ENCODE results near the gene ADAMTS8. TPM values are rescaled to one million over a fixed set of nuclear protein-coding genes. Genes with fewer than 3 reads are reported as not detected.

Gene ADAMTS8
- total RNA-seq, 2 donors from 2014 or later: 1.00 to 4.0 TPM

DNA sequence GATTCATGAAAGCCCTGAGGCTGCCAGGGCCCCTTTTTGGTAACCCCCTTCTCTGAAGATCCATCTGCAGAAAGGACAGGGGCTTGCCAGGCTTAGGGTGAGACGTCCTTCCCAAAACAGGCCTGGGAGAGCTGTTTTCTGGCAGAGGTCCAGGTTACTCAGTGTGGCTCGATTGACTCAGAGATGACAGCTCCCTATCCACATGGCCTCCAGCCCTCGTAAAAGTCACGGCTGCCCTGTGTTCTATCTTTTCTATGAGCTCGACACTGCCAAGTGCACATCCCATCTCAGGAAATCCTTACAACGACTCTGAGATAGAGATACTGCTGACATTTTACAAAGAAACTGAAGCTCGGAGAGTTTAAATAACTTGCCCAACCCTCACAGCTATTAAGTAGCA is 20.4 kb downstream of the ADAMTS8 start:
- Mint-ChIP-seq H3K4me3 (no peak overlapping the region), H3K27ac (no peak overlapping the region), H3K36me3 (ENCODE audit: low read depth) (peaks cover under 1% of the 10 kb centered on the region), H3K27me3 (ENCODE audit: insufficient read depth) (peaks cover 1% of the 10 kb centered on the region), H3K9me3 (no peaks in the 10 kb centered on the region), H3K4me1 (peaks cover 19% of the 10 kb centered on the region)
- Histone ChIP-seq H3K36me3 (ENCODE audit: control insufficient read depth, insufficient read depth, low read length) (no peaks in the 10 kb centered on the region), H3K9me3 (ENCODE audit: control insufficient read depth, low read length) (no peaks in the 10 kb centered on the region), H3K4me1 (ENCODE audit: control insufficient read depth, insufficient read depth, low read length) (no peaks in the 10 kb centered on the region), H3K9ac (ENCODE audit: extremely low read depth, low read length, poor library complexity, severe bottlenecking) (no peak overlapping the region), H3K27ac (ENCODE audit: low read depth, low read length) (no peak overlapping the region), H3K4me3 (ENCODE audit: low read length) (no peak overlapping the region), H3K27me3 (ENCODE audit: control insufficient read depth, insufficient read depth, low read length, poor library complexity, severe bottlenecking) (no peaks in the 10 kb centered on the region)
- TF ChIP-seq, protein P1, sequence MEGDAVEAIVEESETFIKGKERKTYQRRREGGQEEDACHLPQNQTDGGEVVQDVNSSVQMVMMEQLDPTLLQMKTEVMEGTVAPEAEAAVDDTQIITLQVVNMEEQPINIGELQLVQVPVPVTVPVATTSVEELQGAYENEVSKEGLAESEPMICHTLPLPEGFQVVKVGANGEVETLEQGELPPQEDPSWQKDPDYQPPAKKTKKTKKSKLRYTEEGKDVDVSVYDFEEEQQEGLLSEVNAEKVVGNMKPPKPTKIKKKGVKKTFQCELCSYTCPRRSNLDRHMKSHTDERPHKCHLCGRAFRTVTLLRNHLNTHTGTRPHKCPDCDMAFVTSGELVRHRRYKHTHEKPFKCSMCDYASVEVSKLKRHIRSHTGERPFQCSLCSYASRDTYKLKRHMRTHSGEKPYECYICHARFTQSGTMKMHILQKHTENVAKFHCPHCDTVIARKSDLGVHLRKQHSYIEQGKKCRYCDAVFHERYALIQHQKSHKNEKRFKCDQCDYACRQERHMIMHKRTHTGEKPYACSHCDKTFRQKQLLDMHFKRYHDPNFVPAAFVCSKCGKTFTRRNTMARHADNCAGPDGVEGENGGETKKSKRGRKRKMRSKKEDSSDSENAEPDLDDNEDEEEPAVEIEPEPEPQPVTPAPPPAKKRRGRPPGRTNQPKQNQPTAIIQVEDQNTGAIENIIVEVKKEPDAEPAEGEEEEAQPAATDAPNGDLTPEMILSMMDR (conservative IDR thresholded peaks at IDR 0.05): no peak
- 88 to 90% methylated on average over 1 to 7 of the region's 7 CpGs for WGBS, 2 experiments (ENCODE audit: insufficient coverage in 1 of 2, insufficient read length in 1 of 2)
- no peak for DNase-seq

DNA sequence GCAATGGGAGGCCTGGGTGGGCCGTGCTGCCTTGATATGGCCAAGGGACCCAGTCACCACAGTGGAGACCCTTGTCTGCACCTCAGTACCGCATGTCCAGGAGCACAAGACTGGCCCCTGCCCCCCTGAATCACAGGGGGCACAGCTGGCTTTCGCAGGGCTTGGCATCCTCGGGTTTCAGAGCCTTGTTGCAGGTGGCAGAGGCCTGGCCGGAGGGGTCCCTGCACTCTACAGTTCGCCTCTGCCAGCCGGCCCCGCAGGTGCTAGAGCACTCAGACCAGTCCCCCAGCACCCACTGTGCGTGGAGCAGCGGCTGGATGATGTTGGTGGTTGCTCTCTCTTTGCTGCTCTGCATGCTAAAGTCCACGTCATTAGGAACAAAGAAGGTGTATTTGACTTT is 23.0 kb downstream of the ADAMTS8 start:
- Histone ChIP-seq H3K4me3 (ENCODE audit: low read length) (no peak overlapping the region), H3K4me1 (ENCODE audit: control insufficient read depth, insufficient read depth, low read length) (no peaks in the 10 kb centered on the region), H3K27ac (ENCODE audit: low read depth, low read length) (no peak overlapping the region), H3K9ac (ENCODE audit: extremely low read depth, low read length, poor library complexity, severe bottlenecking) (no peak overlapping the region), H3K9me3 (ENCODE audit: control insufficient read depth, low read length) (no peaks in the 10 kb centered on the region), H3K27me3 (ENCODE audit: control insufficient read depth, insufficient read depth, low read length, poor library complexity, severe bottlenecking) (no peaks in the 10 kb centered on the region), H3K36me3 (ENCODE audit: control insufficient read depth, insufficient read depth, low read length) (no peaks in the 10 kb centered on the region)
- no peak overlapping the region for H3K4me3 Mint-ChIP-seq
- peak; percentile 42 for DNase-seq
- H3K27me3 Mint-ChIP-seq (ENCODE audit: insufficient read depth): peaks cover 1% of the 10 kb centered on the region
- H3K4me1 Mint-ChIP-seq: peaks cover 25% of the 10 kb centered on the region
- no peaks in the 10 kb centered on the region for H3K36me3 Mint-ChIP-seq (ENCODE audit: low read depth)
- 92 to 100% methylated on average over 5 to 11 of the region's 11 CpGs for WGBS, 2 experiments (ENCODE audit: insufficient coverage in 1 of 2, insufficient read length in 1 of 2)
- TF ChIP-seq, protein P1 (conservative IDR thresholded peaks at IDR 0.05): no peak
- no peaks in the 10 kb centered on the region for H3K9me3 Mint-ChIP-seq
- no peak overlapping the region for H3K27ac Mint-ChIP-seq

DNA sequence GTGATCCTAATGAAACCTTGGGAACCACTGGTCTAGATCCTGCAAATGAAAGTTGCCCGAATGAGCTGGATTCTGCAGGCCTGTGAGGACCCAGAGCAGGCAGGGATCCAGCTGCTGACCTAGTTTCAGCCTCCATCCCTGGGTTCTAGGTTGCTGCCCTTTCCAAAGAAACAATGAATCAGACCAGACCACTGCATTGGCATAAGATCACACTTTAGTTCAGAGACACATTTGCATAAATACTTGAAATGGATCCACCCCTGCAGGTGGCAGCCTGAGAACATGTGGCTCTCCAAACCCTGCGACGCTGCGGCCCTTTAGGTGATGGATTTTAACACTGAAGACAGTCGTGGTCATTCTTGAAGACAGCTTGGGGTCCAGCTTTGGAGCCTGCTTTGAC is 23.7 kb downstream of the ADAMTS8 start:
- Mint-ChIP-seq H3K9me3 (no peaks in the 10 kb centered on the region), H3K4me3 (no peak overlapping the region), H3K27ac (no peak overlapping the region), H3K27me3 (ENCODE audit: insufficient read depth) (peaks cover 1% of the 10 kb centered on the region), H3K36me3 (ENCODE audit: low read depth) (no peaks in the 10 kb centered on the region), H3K4me1 (peaks cover 21% of the 10 kb centered on the region)
- Histone ChIP-seq H3K27me3 (ENCODE audit: control insufficient read depth, insufficient read depth, low read length, poor library complexity, severe bottlenecking) (no peaks in the 10 kb centered on the region), H3K36me3 (ENCODE audit: control insufficient read depth, insufficient read depth, low read length) (no peaks in the 10 kb centered on the region), H3K9ac (ENCODE audit: extremely low read depth, low read length, poor library complexity, severe bottlenecking) (no peak overlapping the region), H3K27ac (ENCODE audit: low read depth, low read length) (no peak overlapping the region), H3K4me3 (ENCODE audit: low read length) (no peak overlapping the region), H3K9me3 (ENCODE audit: control insufficient read depth, low read length) (no peaks in the 10 kb centered on the region), H3K4me1 (ENCODE audit: control insufficient read depth, insufficient read depth, low read length) (no peaks in the 10 kb centered on the region)
- TF ChIP-seq, protein P1 (conservative IDR thresholded peaks at IDR 0.05): no peak
- WGBS, 2 experiments (ENCODE audit: insufficient coverage in 1 of 2, insufficient read length in 1 of 2): 81 to 92% methylated on average over 5 of the region's 5 CpGs
- peak; percentile 70 for DNase-seq
